H9 (cell line): ENCODE results near the gene COL4A2. TPM values are rescaled to one million over a fixed set of nuclear protein-coding genes. Genes with fewer than 3 reads are reported as not detected.

Source experiments
- DNase-seq: peaks from one replicate; pipeline ENCODE4 v3.0.0-alpha.2; 2017
- H2AFZ ChIP-seq: one replicate; pipeline ENCODE4 v1.6.1; 2013; ENCODE audit warnings: mild to moderate bottlenecking, low read length, control low read depth, moderate library complexity
- H2AK5ac ChIP-seq: 2 replicates; pipeline ENCODE4 v1.6.1; 2013; ENCODE audit warnings: low read length, control low read depth, mixed read lengths; ENCODE audit not compliant: insufficient read length
- H2BK120ac ChIP-seq: one replicate; pipeline ENCODE4 v1.6.1; 2013; ENCODE audit warnings: low read depth, mild to moderate bottlenecking, low read length, control low read depth, inconsistent platforms; ENCODE audit not compliant: poor library complexity, severe bottlenecking
- H2BK12ac ChIP-seq: 2 replicates; pipeline ENCODE4 v1.6.1; 2013; ENCODE audit warnings: low read length, control low read depth, mixed read lengths, low read depth; ENCODE audit not compliant: insufficient read length
- H2BK15ac ChIP-seq: 2 replicates; pipeline ENCODE4 v1.6.1; 2013; ENCODE audit warnings: low read depth, low read length, control low read depth
- H2BK20ac ChIP-seq: one replicate; pipeline ENCODE4 v1.6.1; 2013; ENCODE audit warnings: low read depth, mild to moderate bottlenecking, low read length, control low read depth, inconsistent platforms; ENCODE audit not compliant: poor library complexity, severe bottlenecking
- H2BK5ac ChIP-seq: 2 replicates; pipeline ENCODE4 v1.6.1; 2013; ENCODE audit warnings: low read length, control low read depth, mixed read lengths; ENCODE audit not compliant: insufficient read length
- H3K14ac ChIP-seq: 2 replicates; pipeline ENCODE4 v1.6.1; 2013; ENCODE audit warnings: low read length, control low read depth; ENCODE audit not compliant: insufficient read depth
- H3K18ac ChIP-seq: 2 replicates; pipeline ENCODE4 v1.6.1; 2013; ENCODE audit warnings: low read depth, mild to moderate bottlenecking, mixed read lengths, low read length, control low read depth; ENCODE audit not compliant: insufficient read length
- H3K23ac ChIP-seq: 2 replicates; pipeline ENCODE4 v1.6.1; 2013; ENCODE audit warnings: low read length, control low read depth, mixed read lengths, low read depth; ENCODE audit not compliant: insufficient read length
- H3K23me2 ChIP-seq: 2 replicates; pipeline ENCODE4 v1.6.1; 2013; ENCODE audit warnings: low read depth, mild to moderate bottlenecking, mixed read lengths, low read length, control low read depth; ENCODE audit not compliant: insufficient read length, poor library complexity, severe bottlenecking
- H3K27ac ChIP-seq: 2 replicates; pipeline ENCODE4 v1.5.1; 2013; ENCODE audit warnings: low read length, control low read depth, mixed read lengths, low read depth; ENCODE audit not compliant: insufficient read length
- H3K27me3 ChIP-seq: 2 replicates; pipeline ENCODE4 v1.6.1; 2013; ENCODE audit warnings: low read length, control low read depth, inconsistent platforms; ENCODE audit not compliant: insufficient read depth
- H3K4ac ChIP-seq: 2 replicates; pipeline ENCODE4 v1.6.1; 2013; ENCODE audit warnings: low read depth, mild to moderate bottlenecking, control low read depth, inconsistent platforms, low read length, moderate library complexity
- H3K4me1 ChIP-seq: 2 replicates; pipeline ENCODE4 v1.6.1; 2013; ENCODE audit warnings: low read length, control low read depth, inconsistent platforms; ENCODE audit not compliant: insufficient read depth
- H3K4me2 ChIP-seq: 2 replicates; pipeline ENCODE4 v1.6.1; 2013; ENCODE audit warnings: low read length, control low read depth, mixed read lengths; ENCODE audit not compliant: insufficient read length, insufficient read depth
- H3K56ac ChIP-seq: 2 replicates; pipeline ENCODE4 v1.6.1; 2013; ENCODE audit warnings: low read depth, mild to moderate bottlenecking, mixed read lengths, low read length, control low read depth; ENCODE audit not compliant: insufficient read length
- H3K79me1 ChIP-seq: 2 replicates; pipeline ENCODE4 v1.6.1; 2013; ENCODE audit warnings: low read depth, mild to moderate bottlenecking, moderate library complexity, low read length, control low read depth, inconsistent platforms; ENCODE audit not compliant: insufficient read depth, poor library complexity, severe bottlenecking
- H3K79me2 ChIP-seq: 2 replicates; pipeline ENCODE4 v1.6.1; 2013; ENCODE audit warnings: low read length, control low read depth, inconsistent platforms; ENCODE audit not compliant: insufficient read depth
- H3K9ac ChIP-seq: 2 replicates; pipeline ENCODE4 v1.6.1; 2013; ENCODE audit warnings: low read length, control low read depth, mixed read lengths; ENCODE audit not compliant: insufficient read length; ENCODE audit errors: extremely low read depth
- H3K9me3 ChIP-seq: one replicate; pipeline ENCODE4 v1.6.1; 2013; ENCODE audit warnings: low read depth, low read length, inconsistent platforms; ENCODE audit not compliant: control insufficient read depth
- H3T11ph ChIP-seq: one replicate; pipeline ENCODE4 v1.6.1; 2013; ENCODE audit warnings: mild to moderate bottlenecking, low read length, control low read depth, inconsistent platforms
- H4K20me1 ChIP-seq: one replicate; pipeline ENCODE4 v1.6.1; 2013; ENCODE audit not compliant: control insufficient read depth, insufficient read length, insufficient read depth
- H4K5ac ChIP-seq: 2 replicates; pipeline ENCODE4 v1.6.1; 2013; ENCODE audit warnings: low read depth, mild to moderate bottlenecking, mixed read lengths, low read length, control low read depth; ENCODE audit not compliant: insufficient read length
- H4K8ac ChIP-seq: replicated peaks from 2 replicates; pipeline ENCODE4 v1.6.1; 2013; ENCODE audit warnings: low read length, control low read depth, mixed read lengths, low read depth; ENCODE audit not compliant: insufficient read length
- H4K91ac ChIP-seq: 2 replicates; pipeline ENCODE4 v1.6.1; 2013; ENCODE audit warnings: low read depth, mild to moderate bottlenecking, moderate library complexity, mixed read lengths, low read length, control low read depth; ENCODE audit not compliant: insufficient read length
- H3K27ac Mint-ChIP-seq, 3 experiments: 2 replicates in 2 of 3; 3 replicates in 1 of 3; pipeline ENCODE4 v1.8.0; 2020 to 2021; ENCODE audit warnings: mixed read lengths in 3 of 3, mild to moderate bottlenecking in 1 of 3, moderate library complexity in 1 of 3
- H3K27me3 Mint-ChIP-seq: 2 replicates; pipeline ENCODE4 v1.8.0; 2021; ENCODE audit warnings: low read depth, mild to moderate bottlenecking, moderate library complexity, mixed read lengths
- H3K36me3 Mint-ChIP-seq, 3 experiments: 2 replicates in 2 of 3; 3 replicates in 1 of 3; pipeline ENCODE4 v1.8.0; 2020 to 2021; ENCODE audit warnings: low read depth in 3 of 3, mixed read lengths in 3 of 3; ENCODE audit not compliant: insufficient read depth in 1 of 3
- H3K4me1 Mint-ChIP-seq, 2 experiments: 2 replicates each; pipeline ENCODE4 v1.8.0; 2020; ENCODE audit warnings: mixed read lengths in 2 of 2
- H3K4me3 Mint-ChIP-seq, 2 experiments: 2 replicates in 1 of 2; 3 replicates in 1 of 2; pipeline ENCODE4 v1.8.0; 2020 to 2021; ENCODE audit warnings: mild to moderate bottlenecking in 2 of 2, mixed read lengths in 2 of 2, moderate library complexity in 1 of 2
- H3K9me3 Mint-ChIP-seq, 2 experiments: 2 replicates in 1 of 2; 3 replicates in 1 of 2; pipeline ENCODE4 v1.8.0; 2020; ENCODE audit warnings: mild to moderate bottlenecking in 2 of 2, mixed read lengths in 2 of 2, moderate library complexity in 1 of 2
- CTCF ChIP-seq: fragments of 200-600 bp; sonication (generic); conservative IDR thresholded peaks from 3 replicates; pipeline ENCODE4 v1.8.0; 2021; ENCODE audit warnings: antibody characterized with exemption, mild to moderate bottlenecking
- WGBS: extraction: QIAGEN DNeasy Blood & Tissue Kit; methylation state at CpG from one replicate; pipeline ENCODE4 v1.1.7; 2013; ENCODE audit warnings: missing lambda C conversion rate, low lambda C conversion rate, mixed read lengths; ENCODE audit not compliant: insufficient read length; ENCODE audit errors: extremely low coverage; 5-methylcytosine and 5-hydroxymethylcytosine counted together
- total RNA-seq: library from RNA; stranded (reverse); gene quantifications from 2 replicates; pipeline ENCODE4 v1.2.1, GENCODE V29; 2021

The COL4A2 gene
- total RNA-seq, 1 experiment from 2014 or later = 76.5 TPM

DNA sequence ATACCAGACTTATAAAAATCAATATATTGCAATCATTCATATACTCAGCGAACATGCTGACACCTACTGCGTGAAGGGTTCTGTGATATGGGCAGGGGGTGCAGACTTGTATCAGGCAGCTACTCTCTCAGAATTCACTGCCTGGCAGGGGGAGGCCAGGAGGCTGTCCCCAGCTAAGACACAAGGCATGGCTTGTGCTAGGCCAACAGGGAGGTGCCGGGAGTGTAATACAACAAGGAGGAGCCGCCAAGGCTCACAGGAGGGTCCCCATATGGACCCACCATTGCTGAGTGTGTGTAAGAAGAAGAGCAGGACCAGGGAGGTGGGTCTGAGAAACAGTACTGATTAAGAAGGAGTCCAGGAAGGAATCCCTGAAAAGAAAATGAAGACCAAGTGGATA is 97.2 kb downstream of the COL4A2 start:
- Histone ChIP-seq H3K18ac (no peak overlapping the region), H3T11ph (no peak overlapping the region), H3K4me2 (no peak overlapping the region), H2BK15ac (no peak overlapping the region), H3K9me3 (no peaks in the 10 kb centered on the region), H3K4me1 (peaks cover 4% of the 10 kb centered on the region; the same call in 1 of the 2 replicates), H2AFZ (no peak overlapping the region), H4K91ac (no peak overlapping the region), H3K27me3 (no peaks in the 10 kb centered on the region), H3K79me2 (no peaks in the 10 kb centered on the region), H3K9ac (no peak overlapping the region), H3K56ac (no peak overlapping the region), H2AK5ac (no peak overlapping the region), H3K79me1 (no peaks in the 10 kb centered on the region), H3K4ac (no peak overlapping the region), H2BK120ac (no peak overlapping the region), H2BK5ac (no peak overlapping the region), H3K14ac (no peak overlapping the region; the same call in 1 of the 2 replicates), H3K23ac (no peak overlapping the region), H4K8ac (no peak overlapping the region), H2BK12ac (no peak overlapping the region), H3K27ac (no peak overlapping the region), H2BK20ac (no peak overlapping the region), H3K23me2 (no peaks in the 10 kb centered on the region), H4K20me1 (no peaks in the 10 kb centered on the region), H4K5ac (no peak overlapping the region)
- no CpG with 5 or more reads among the region's 4 CpGs for WGBS
- no peak for DNase-seq
- H3K9me3 Mint-ChIP-seq = no peaks in the 10 kb centered on the region
- H3K27me3 Mint-ChIP-seq = no peaks in the 10 kb centered on the region
- TF ChIP-seq CTCF = no peak
- H3K4me3 Mint-ChIP-seq = no peak overlapping the region
- H3K27ac Mint-ChIP-seq = peak overlapping the region in 1 of 3 experiments; percentile 10; a peak in 1 of 7 replicates
- H3K4me1 Mint-ChIP-seq = peaks cover 18 to 21% of the 10 kb centered on the region in 2 experiments
- peaks cover 4 to 14% (median 7%) of the 10 kb centered on the region in 3 experiments; a peak in 5 of 7 replicates for H3K36me3 Mint-ChIP-seq
